22Rv1 (cell line): Measurements from ENCODE around the gene TNFRSF21.

Experiments
- H3K27ac ChIP-seq: fragments of 450-650 bp; 2 replicates; pipeline ENCODE4 v1.5.1; 2017
- CTCF ChIP-seq: fragments of 450-650 bp; IDR thresholded peaks from 2 replicates; pipeline ENCODE4 v1.5.1; 2017; ENCODE audit warnings: mild to moderate bottlenecking
- ZFX ChIP-seq: fragments of 450-650 bp; IDR thresholded peaks from 2 replicates; pipeline ENCODE4 v1.6.1; 2017; ENCODE audit warnings: antibody characterized with exemption, borderline replicate concordance

The TNFRSF21 gene

GRCh38 chr6:47200536-47201334 lies 109.0 kb downstream of the TNFRSF21 start:
- TF ChIP-seq ZFX (no peak), CTCF (no peak)
- no peak overlapping the region for H3K27ac ChIP-seq

GRCh38 chr6:47197682-47198640 lies 111.7 kb downstream of the TNFRSF21 start:
- TF ChIP-seq ZFX (no peak), CTCF (no peak)

GRCh38 chr6:47196113-47196512 lies 113.6 kb downstream of the TNFRSF21 start:
- TF ChIP-seq ZFX (no peak), CTCF (no peak)
- no peak overlapping the region for H3K27ac ChIP-seq

More at GRCh38 chr6:47197682-47198640, 111.7 kb downstream of the TNFRSF21 start:
- H3K27ac ChIP-seq, result no peak overlapping the region

GRCh38 chr6:47195011-47195650 lies 114.6 kb downstream of the TNFRSF21 start:
- TF ChIP-seq ZFX (no peak), CTCF (no peak)
- no peak overlapping the region for H3K27ac ChIP-seq

GRCh38 chr6:47188588-47189021 lies 121.1 kb downstream of the TNFRSF21 start:
- no peak overlapping the region for H3K27ac ChIP-seq
- TF ChIP-seq ZFX (no peak), CTCF (no peak)

- TF ChIP-seq CTCF (no peak), ZFX (no peak)
Observed at GRCh38 chr6:47187893-47188587, 121.7 kb downstream of the TNFRSF21 start.

More at GRCh38 chr6:47187893-47188587, 121.7 kb downstream of the TNFRSF21 start:
- H3K27ac ChIP-seq, result no peak overlapping the region
